Smooth muscle cell (in vitro differentiated cells): ENCODE measurements around the gene PECR. TPM values are rescaled to one million over a fixed set of nuclear protein-coding genes. Genes with fewer than 3 reads are reported as not detected.

Experiments used
- DNase-seq: peaks from one replicate; lab custom pipeline; 2025; ENCODE audit not compliant: unreplicated experiment; lab: John Stamatoyannopoulos, UW
- H2AFZ ChIP-seq: fragments of 200-600 bp; sonication (generic); 2 replicates; pipeline ENCODE4 v1.6.0; 2016; ENCODE audit warnings: antibody characterized with exemption, low read depth, mild to moderate bottlenecking
- H3F3A ChIP-seq: fragments of 200-600 bp; sonication (generic); 2 replicates; pipeline ENCODE4 v1.6.0; 2017; ENCODE audit warnings: antibody characterized with exemption, low read depth
- H3K27ac ChIP-seq: fragments of 200-600 bp; sonication (generic); 2 replicates; pipeline ENCODE4 v1.5.1; 2016; ENCODE audit warnings: low read depth, mild to moderate bottlenecking
- H3K27me3 ChIP-seq: fragments of 200-600 bp; sonication (generic); 2 replicates; pipeline ENCODE4 v1.6.1; 2016; ENCODE audit warnings: low read depth, mild to moderate bottlenecking
- H3K36me3 ChIP-seq: fragments of 200-600 bp; sonication (generic); 2 replicates; pipeline ENCODE4 v1.5.1; 2016; ENCODE audit warnings: low read depth
- H3K4me1 ChIP-seq: fragments of 200-600 bp; sonication (generic); 2 replicates; pipeline ENCODE4 v1.5.1; 2016; ENCODE audit warnings: low read depth
- H3K4me2 ChIP-seq: fragments of 200-600 bp; sonication (generic); 2 replicates; pipeline ENCODE4 v1.6.0; 2016; ENCODE audit warnings: mild to moderate bottlenecking
- H3K4me3 ChIP-seq: fragments of 200-600 bp; sonication (generic); 2 replicates; pipeline ENCODE4 v1.5.1; 2016; ENCODE audit warnings: mild to moderate bottlenecking
- H3K79me2 ChIP-seq: fragments of 200-600 bp; sonication (generic); 2 replicates; pipeline ENCODE4 v1.6.0; 2016; ENCODE audit warnings: low read depth, mild to moderate bottlenecking
- H3K9ac ChIP-seq: fragments of 200-600 bp; sonication (generic); 2 replicates; pipeline ENCODE4 v1.6.0; 2016; ENCODE audit warnings: low read depth
- H3K9me3 ChIP-seq: fragments of 200-600 bp; sonication (generic); replicated peaks from 2 replicates; pipeline ENCODE4 v1.5.1; 2016; ENCODE audit warnings: low read depth
- H4K20me1 ChIP-seq: fragments of 200-600 bp; sonication (generic); 2 replicates; pipeline ENCODE4 v1.6.0; 2016; ENCODE audit warnings: low read depth
- WGBS: methylation state at CpG from one replicate; pipeline ENCODE4 v1.1.7; 2016; ENCODE audit warnings: low lambda C conversion rate; 5-methylcytosine and 5-hydroxymethylcytosine counted together
- polyA plus RNA-seq: library from polyadenylated mRNA; unstranded; fragments of >200 nt; fragmentation: Nextera tagmentation; extraction: Ambion mirVana; gene quantifications from 2 replicates; pipeline ENCODE4 v1.2.1, GENCODE V29; 2016
- total RNA-seq: library from RNA; depleted of rRNA; stranded (reverse); fragments of >200 nt; gene quantifications from 2 replicates; pipeline ENCODE4 v1.2.3, GENCODE V29; 2014
- TF ChIP-seq, protein P1 (sequence below): fragments of 200-600 bp; sonication (generic); IDR thresholded peaks from 2 replicates; pipeline ENCODE4 v1.5.1; 2017; ENCODE audit warnings: borderline replicate concordance, mild to moderate bottlenecking, antibody characterized with exemption; ENCODE audit not compliant: insufficient read depth, poor library complexity, severe bottlenecking

Gene PECR
- total and polyA plus RNA-seq, 2 experiments from 2014 or later, result 4.8 to 10.0 TPM

DNA sequence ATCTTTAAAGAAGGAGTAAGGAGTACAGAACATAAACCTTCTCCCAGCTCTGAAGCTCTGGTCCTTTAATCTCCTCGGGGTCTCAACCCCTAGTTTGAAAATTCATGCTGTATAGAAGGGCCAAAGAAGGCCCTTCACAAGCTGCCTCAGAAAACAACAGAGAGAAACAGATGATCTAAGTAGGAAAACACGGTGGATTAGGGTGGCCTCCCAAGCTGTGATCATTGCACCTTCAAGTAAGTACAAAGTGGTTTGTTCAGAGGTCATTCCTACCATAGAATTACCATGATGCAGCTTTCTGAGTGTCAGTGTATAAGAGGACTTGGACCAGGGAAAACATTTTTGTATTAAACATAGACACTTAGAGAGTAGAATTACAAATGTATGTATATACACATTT lies 11.0 kb upstream of the PECR start:
- Histone ChIP-seq H3K4me1 (no peaks in the 10 kb centered on the region), H3K27me3 (no peaks in the 10 kb centered on the region), H4K20me1 (no peaks in the 10 kb centered on the region), H3K4me2 (no peak overlapping the region), H3K79me2 (no peaks in the 10 kb centered on the region), H3K27ac (no peak overlapping the region), H3K9me3 (no peaks in the 10 kb centered on the region), H3K4me3 (no peak overlapping the region), H3F3A (no peaks in the 10 kb centered on the region), H2AFZ (no peak overlapping the region), H3K36me3 (no peaks in the 10 kb centered on the region), H3K9ac (no peak overlapping the region)
- no peak for DNase-seq
- TF ChIP-seq, protein P1, sequence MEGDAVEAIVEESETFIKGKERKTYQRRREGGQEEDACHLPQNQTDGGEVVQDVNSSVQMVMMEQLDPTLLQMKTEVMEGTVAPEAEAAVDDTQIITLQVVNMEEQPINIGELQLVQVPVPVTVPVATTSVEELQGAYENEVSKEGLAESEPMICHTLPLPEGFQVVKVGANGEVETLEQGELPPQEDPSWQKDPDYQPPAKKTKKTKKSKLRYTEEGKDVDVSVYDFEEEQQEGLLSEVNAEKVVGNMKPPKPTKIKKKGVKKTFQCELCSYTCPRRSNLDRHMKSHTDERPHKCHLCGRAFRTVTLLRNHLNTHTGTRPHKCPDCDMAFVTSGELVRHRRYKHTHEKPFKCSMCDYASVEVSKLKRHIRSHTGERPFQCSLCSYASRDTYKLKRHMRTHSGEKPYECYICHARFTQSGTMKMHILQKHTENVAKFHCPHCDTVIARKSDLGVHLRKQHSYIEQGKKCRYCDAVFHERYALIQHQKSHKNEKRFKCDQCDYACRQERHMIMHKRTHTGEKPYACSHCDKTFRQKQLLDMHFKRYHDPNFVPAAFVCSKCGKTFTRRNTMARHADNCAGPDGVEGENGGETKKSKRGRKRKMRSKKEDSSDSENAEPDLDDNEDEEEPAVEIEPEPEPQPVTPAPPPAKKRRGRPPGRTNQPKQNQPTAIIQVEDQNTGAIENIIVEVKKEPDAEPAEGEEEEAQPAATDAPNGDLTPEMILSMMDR, result no peak
- 85% methylated on average over 2 of the region's 2 CpGs for WGBS

DNA sequence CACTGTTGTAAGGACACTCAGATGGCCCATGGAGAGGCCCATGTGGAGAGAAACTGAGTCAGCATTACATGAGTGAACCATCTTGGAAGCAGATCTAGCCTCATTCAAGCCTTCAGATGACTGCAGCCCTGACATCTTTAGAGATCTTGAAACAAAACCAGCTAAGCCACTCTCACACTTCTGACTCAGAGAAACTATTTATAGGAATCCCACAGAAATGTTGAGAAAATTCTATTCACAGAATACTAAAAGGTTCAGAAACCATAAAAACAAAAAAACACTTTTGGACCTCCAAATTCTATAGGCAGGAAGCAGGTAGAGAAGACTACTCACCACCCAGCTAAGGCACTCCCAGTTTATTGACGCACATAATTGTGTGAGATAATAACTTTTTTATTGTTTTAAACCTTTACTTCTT lies 8.8 kb upstream of the PECR start:
- Histone ChIP-seq H3K9ac (no peak overlapping the region), H3K4me2 (no peak overlapping the region), H3K36me3 (no peaks in the 10 kb centered on the region), H3K4me3 (no peak overlapping the region), H2AFZ (no peak overlapping the region), H3K4me1 (no peaks in the 10 kb centered on the region), H3K27me3 (no peaks in the 10 kb centered on the region), H3K27ac (peak overlapping the region; percentile 45), H3K79me2 (no peaks in the 10 kb centered on the region), H3F3A (no peaks in the 10 kb centered on the region), H3K9me3 (no peaks in the 10 kb centered on the region), H4K20me1 (no peaks in the 10 kb centered on the region)
- DNase-seq, result no peak
- 97% methylated on average over 1 of the region's 1 CpG for WGBS
- TF ChIP-seq, protein P1, result no peak

DNA sequence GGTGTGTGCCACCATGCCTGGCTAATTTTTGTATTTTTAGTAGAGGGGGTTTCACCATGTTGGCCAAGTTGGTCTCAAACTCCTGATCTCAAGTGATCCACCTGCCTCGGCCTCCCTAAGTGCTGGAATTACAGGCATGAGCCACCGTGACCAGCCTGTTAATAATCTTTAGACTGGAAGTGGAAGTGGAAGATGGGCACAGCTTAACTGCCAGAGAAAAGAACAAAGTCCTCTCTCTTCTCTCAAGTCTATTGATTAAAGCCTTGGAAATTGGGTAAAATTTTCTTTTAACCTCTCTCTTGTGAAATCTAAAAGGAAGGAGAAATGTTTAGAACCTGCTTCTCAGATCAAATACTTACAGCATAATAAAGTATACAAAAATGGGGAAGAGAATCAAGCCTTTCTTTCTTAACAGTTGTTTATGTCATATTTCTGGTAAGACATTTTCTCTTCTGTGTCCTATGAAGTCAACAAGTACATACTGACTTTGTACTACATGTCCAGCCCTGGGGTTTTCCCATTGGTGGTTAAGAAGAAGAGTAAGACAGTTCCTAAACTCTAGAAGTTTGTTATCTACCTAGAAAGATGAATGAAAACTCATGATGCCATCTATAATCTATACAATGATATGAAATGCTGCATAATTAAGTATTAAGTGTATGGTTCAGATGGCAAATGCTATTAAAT lies 4.7 kb upstream of the PECR start:
- Histone ChIP-seq H3K9ac (no peak overlapping the region), H3K27me3 (no peaks in the 10 kb centered on the region), H4K20me1 (no peaks in the 10 kb centered on the region), H3K9me3 (no peaks in the 10 kb centered on the region), H3K4me1 (peaks cover 23% of the 10 kb centered on the region), H3K4me3 (no peak overlapping the region), H3K36me3 (no peaks in the 10 kb centered on the region), H2AFZ (no peak overlapping the region), H3F3A (peaks cover 9% of the 10 kb centered on the region), H3K4me2 (no peak overlapping the region), H3K79me2 (no peaks in the 10 kb centered on the region), H3K27ac (no peak overlapping the region)
- TF ChIP-seq, protein P1, result no peak
- 94% methylated on average over 2 of the region's 2 CpGs for WGBS
- DNase-seq, result no peak

DNA sequence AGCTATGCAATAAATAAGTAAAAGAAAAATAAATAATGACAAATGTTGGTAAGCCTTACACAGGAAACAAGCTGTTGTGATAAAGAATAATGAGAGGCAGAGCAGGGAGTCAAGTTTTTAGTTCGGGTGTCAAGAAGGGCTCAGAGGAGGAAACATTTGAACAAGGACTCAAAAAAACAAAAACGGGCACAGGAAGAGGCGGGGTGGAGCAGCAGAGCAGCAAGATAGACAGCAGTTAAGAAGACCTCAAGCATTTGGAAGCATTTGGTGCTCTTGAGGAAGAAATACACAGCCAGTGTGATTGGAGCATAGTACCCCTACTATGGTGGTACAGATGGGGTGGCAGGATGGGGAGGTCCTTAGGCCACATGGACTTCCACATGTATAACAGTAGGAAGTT lies 2.9 kb upstream of the PECR start:
- peak overlapping the region; percentile 73 for H3K4me2 ChIP-seq
- H3F3A ChIP-seq, result peaks cover 9% of the 10 kb centered on the region
- H2AFZ ChIP-seq, result peak overlapping the region; percentile 47
- DNase-seq, result no peak
- no peaks in the 10 kb centered on the region for H4K20me1 ChIP-seq
- no peaks in the 10 kb centered on the region for H3K36me3 ChIP-seq
- H3K9ac ChIP-seq, result peak overlapping the region; percentile 28
- 72% methylated on average over 3 of the region's 3 CpGs for WGBS
- no peak overlapping the region for H3K4me3 ChIP-seq
- no peaks in the 10 kb centered on the region for H3K9me3 ChIP-seq
- H3K4me1 ChIP-seq, result peaks cover 28% of the 10 kb centered on the region
- TF ChIP-seq, protein P1, result no peak
- no peaks in the 10 kb centered on the region for H3K79me2 ChIP-seq
- no peaks in the 10 kb centered on the region for H3K27me3 ChIP-seq
- peak overlapping the region; percentile 86 for H3K27ac ChIP-seq
